Brain microvascular endothelial cell (primary cell): ENCODE measurements around the gene ASB7.
"Not testable (repeated sequence)": the region's sequence is repeated elsewhere in the genome, so short reads cannot be mapped to it uniquely, and the experiment has no call there.

ENCODE experiments used
- DNase-seq: peaks from one replicate; pipeline ENCODE4 v3.0.0-alpha.2; 2020
- H3K27ac ChIP-seq: fragments of 250-450 bp; sonication (Bioruptor Pico); 2 replicates; pipeline ENCODE4 v1.5.1; 2020; ENCODE audit warnings: mild to moderate bottlenecking, moderate library complexity
- H3K27me3 ChIP-seq: fragments of 250-450 bp; sonication (Bioruptor Pico); replicated peaks from 2 replicates; pipeline ENCODE4 v1.5.1; 2020; ENCODE audit warnings: mild to moderate bottlenecking
- H3K36me3 ChIP-seq: fragments of 250-450 bp; sonication (Bioruptor Pico); replicated peaks from 2 replicates; pipeline ENCODE4 v1.5.1; 2020; ENCODE audit warnings: mild to moderate bottlenecking
- H3K4me3 ChIP-seq: 2 replicates; pipeline ENCODE4 v1.5.1; 2011; ENCODE audit warnings: low read depth, mild to moderate bottlenecking, control low read depth, low read length, moderate library complexity
- in situ Hi-C: cut with HindIII; loops from 2 replicates; pipeline ENCODE4 v1.10.0; 2017; ENCODE audit warnings: low sequenced_read_pairs, low pct_ligation_motif_present
- TF ChIP-seq, protein P1 (sequence below): IDR thresholded peaks from 2 replicates; pipeline ENCODE4 v1.5.1; 2011; ENCODE audit warnings: low read depth, mild to moderate bottlenecking, moderate library complexity, low read length, control low read depth, inconsistent platforms; ENCODE audit errors: missing control alignments

Gene ASB7

GRCh38 chr15:100572362-100572983 is 29.9 kb upstream of the ASB7 start:
- Histone ChIP-seq H3K27me3 (no peaks in the 10 kb centered on the region), H3K4me3 (no peak overlapping the region), H3K27ac (no peak overlapping the region), H3K36me3 (peaks cover 5% of the 10 kb centered on the region)
- in situ Hi-C loops, result no loop called here
- TF ChIP-seq, protein P1, sequence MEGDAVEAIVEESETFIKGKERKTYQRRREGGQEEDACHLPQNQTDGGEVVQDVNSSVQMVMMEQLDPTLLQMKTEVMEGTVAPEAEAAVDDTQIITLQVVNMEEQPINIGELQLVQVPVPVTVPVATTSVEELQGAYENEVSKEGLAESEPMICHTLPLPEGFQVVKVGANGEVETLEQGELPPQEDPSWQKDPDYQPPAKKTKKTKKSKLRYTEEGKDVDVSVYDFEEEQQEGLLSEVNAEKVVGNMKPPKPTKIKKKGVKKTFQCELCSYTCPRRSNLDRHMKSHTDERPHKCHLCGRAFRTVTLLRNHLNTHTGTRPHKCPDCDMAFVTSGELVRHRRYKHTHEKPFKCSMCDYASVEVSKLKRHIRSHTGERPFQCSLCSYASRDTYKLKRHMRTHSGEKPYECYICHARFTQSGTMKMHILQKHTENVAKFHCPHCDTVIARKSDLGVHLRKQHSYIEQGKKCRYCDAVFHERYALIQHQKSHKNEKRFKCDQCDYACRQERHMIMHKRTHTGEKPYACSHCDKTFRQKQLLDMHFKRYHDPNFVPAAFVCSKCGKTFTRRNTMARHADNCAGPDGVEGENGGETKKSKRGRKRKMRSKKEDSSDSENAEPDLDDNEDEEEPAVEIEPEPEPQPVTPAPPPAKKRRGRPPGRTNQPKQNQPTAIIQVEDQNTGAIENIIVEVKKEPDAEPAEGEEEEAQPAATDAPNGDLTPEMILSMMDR, result peak; percentile 13
- DNase-seq, result no peak

GRCh38 chr15:100573526-100573925 is 28.9 kb upstream of the ASB7 start:
- TF ChIP-seq, protein P1, result no peak
- Histone ChIP-seq H3K27me3 (no peaks in the 10 kb centered on the region), H3K4me3 (no peak overlapping the region), H3K36me3 (peaks cover 5% of the 10 kb centered on the region), H3K27ac (no peak overlapping the region)
- in situ Hi-C loops, result no loop called here
- no peak for DNase-seq

GRCh38 chr15:100580414-100580813 is 22.0 kb upstream of the ASB7 start:
- in situ Hi-C loops, result no loop called here
- DNase-seq, result no peak
- Histone ChIP-seq H3K27me3 (no peaks in the 10 kb centered on the region), H3K36me3 (no peaks in the 10 kb centered on the region), H3K27ac (no peak overlapping the region), H3K4me3 (no peak overlapping the region)
- TF ChIP-seq, protein P1, result no peak

DNA sequence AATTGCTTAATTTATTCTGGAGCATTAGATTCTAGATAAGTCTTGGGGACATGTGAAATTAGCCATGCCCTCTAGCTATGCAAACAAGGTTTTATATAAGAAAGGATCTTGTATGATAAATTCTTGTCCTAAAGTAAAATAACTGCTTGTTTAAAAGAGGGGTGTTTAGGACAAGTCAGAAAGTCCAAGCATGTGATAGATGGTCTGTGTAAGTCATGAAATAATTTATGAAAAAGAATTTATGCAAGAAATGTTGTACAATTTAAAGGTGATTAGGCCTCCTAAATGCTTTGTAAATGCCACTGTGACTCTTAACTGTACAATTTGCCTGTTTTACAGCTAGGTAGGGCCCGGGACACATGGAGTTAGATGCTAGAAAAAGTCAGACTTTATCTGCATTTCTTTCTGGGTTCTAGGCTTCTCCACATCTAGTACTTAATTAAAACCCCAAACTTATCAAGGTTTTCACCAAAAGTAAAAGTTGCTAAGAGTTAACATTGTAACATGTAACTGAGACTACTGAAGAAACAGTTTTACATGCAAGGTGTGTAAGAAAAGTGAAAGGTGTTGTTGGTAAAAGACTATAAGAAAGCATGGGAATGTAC is 13.6 kb upstream of the ASB7 start:
- in situ Hi-C loops, result no loop called here
- TF ChIP-seq, protein P1, result no peak
- Histone ChIP-seq H3K27ac (no peak overlapping the region), H3K36me3 (no peaks in the 10 kb centered on the region), H3K4me3 (no peak overlapping the region), H3K27me3 (no peaks in the 10 kb centered on the region)
- DNase-seq, result no peak

- DNase-seq, H3K4me3 ChIP-seq, in situ Hi-C loops, H3K36me3 ChIP-seq, H3K27me3 ChIP-seq, H3K27ac ChIP-seq: not testable (repeated sequence)
These were observed 11.2 kb upstream of the ASB7 start for GRCh38 chr15:100591163-100591562.

DNA sequence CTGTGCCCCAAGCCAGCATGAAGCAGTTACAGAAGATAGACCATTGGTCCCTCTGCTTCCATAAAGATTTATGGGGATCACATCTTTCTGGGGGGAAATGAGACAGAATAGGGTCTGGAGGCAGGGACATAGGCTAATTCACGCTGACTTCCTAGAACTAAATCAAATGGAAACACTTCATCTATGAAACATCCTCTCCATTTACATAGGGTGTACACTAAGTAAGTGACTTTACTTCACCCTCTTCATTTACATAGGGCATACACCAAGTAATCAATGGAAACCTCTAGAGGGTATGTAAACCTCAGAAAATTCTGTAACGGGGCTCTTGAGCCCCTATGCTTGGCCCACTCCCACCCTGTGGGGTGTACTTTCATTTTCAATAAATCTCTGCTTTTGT is 10.6 kb upstream of the ASB7 start:
- H3K36me3 ChIP-seq, result no peaks in the 10 kb centered on the region
- H3K27me3 ChIP-seq, result no peaks in the 10 kb centered on the region
- H3K27ac ChIP-seq, result no peak overlapping the region
- TF ChIP-seq, protein P1, result no peak
- H3K4me3 ChIP-seq, result no peak overlapping the region
- no peak for DNase-seq
- in situ Hi-C loops, result no loop called here
